Measurements from ENCODE around the gene GMDS. TPM values are rescaled to one million over a fixed set of nuclear protein-coding genes. Genes with fewer than 3 reads are reported as not detected.

Gene GMDS
- total and polyA plus RNA-seq, 2 experiments from 2014 or later, result 30.1 to 36.5 TPM

- H3F3A ChIP-seq (replicated peaks; ENCODE audit: low read depth), result no peaks in the 10 kb centered on the region
- no peak overlapping the region for H3K27ac ChIP-seq (ENCODE audit: low read depth)
- no peak for ATAC-seq
- no peaks in the 10 kb centered on the region for H3K36me3 ChIP-seq (ENCODE audit: insufficient read depth)
- no peak overlapping the region for H3K4me3 ChIP-seq
- no peak overlapping the region for H2AFZ ChIP-seq
- TF ChIP-seq ZNF331 (CRISPR knock-in tag; IDR thresholded peaks at IDR 0.05; ENCODE audit: low read depth) (no peak), STAT1 (IDR thresholded peaks at IDR 0.05; ENCODE audit: unreplicated experiment) (no peak), ZNF462 (CRISPR knock-in tag; IDR thresholded peaks at IDR 0.05) (no peak), REST (IDR thresholded peaks at IDR 0.05; ENCODE audit: unreplicated experiment) (no peak), CREB1 (CRISPR knock-in tag; IDR thresholded peaks at IDR 0.05; ENCODE audit: low read depth) (no peak), ZNF114 (CRISPR knock-in tag; IDR thresholded peaks at IDR 0.05) (no peak), EZH2phosphoT487 (IDR thresholded peaks at IDR 0.05; ENCODE audit: unreplicated experiment) (no peak), EZH2 (IDR thresholded peaks at IDR 0.05; ENCODE audit: low read depth, unreplicated experiment) (no peak), JUNB (IDR thresholded peaks at IDR 0.05; ENCODE audit: unreplicated experiment) (no peak), POLR2AphosphoS5 (IDR thresholded peaks at IDR 0.05; ENCODE audit: low read depth) (no peak), CTCF (conservative IDR thresholded peaks at IDR 0.05; ENCODE audit: low read depth in 2 of 2) (no peak), NANOG (IDR thresholded peaks at IDR 0.05; ENCODE audit: borderline replicate concordance) (no peak)
- H3K4me1 ChIP-seq (ENCODE audit: insufficient read depth), result peaks cover 13% of the 10 kb centered on the region; the same call in 1 of the 2 replicates
- H3K4me1 Mint-ChIP-seq, result peaks cover 15% of the 10 kb centered on the region; the same call in 2 of the 3 replicates
- H3K27ac Mint-ChIP-seq, result no peak overlapping the region
- H3K79me2 ChIP-seq (replicated peaks; ENCODE audit: insufficient read depth), result no peaks in the 10 kb centered on the region
- DNase-seq (ENCODE audit: low spot score), result no peak
- H3K36me3 Mint-ChIP-seq (ENCODE audit: low read depth), result no peaks in the 10 kb centered on the region
- H3K27me3 ChIP-seq (ENCODE audit: insufficient read depth), result no peaks in the 10 kb centered on the region
- no peaks in the 10 kb centered on the region for H4K20me1 ChIP-seq (replicated peaks; ENCODE audit: insufficient read depth)
- H3K9me2 ChIP-seq (ENCODE audit: insufficient read depth), result no peaks in the 10 kb centered on the region
- H3K9me3 Mint-ChIP-seq, result no peaks in the 10 kb centered on the region
- no peak overlapping the region for H3K4me2 ChIP-seq
- H3K4me3 Mint-ChIP-seq, result no peak overlapping the region
- H3K27me3 Mint-ChIP-seq (ENCODE audit: insufficient read depth, low read depth, poor library complexity), result no peaks in the 10 kb centered on the region
Observed at GRCh38 chr6:1689141-1689540, 556.3 kb downstream of the GMDS start.
